ENCODE results near the gene BRD1.
A peak's percentile ranks its signal among the peaks of the same experiment; 100 is the strongest.
"Not testable (repeated sequence)": the region's sequence is repeated elsewhere in the genome, so short reads cannot be mapped to it uniquely, and the experiment has no call there.

The BRD1 gene

DNA sequence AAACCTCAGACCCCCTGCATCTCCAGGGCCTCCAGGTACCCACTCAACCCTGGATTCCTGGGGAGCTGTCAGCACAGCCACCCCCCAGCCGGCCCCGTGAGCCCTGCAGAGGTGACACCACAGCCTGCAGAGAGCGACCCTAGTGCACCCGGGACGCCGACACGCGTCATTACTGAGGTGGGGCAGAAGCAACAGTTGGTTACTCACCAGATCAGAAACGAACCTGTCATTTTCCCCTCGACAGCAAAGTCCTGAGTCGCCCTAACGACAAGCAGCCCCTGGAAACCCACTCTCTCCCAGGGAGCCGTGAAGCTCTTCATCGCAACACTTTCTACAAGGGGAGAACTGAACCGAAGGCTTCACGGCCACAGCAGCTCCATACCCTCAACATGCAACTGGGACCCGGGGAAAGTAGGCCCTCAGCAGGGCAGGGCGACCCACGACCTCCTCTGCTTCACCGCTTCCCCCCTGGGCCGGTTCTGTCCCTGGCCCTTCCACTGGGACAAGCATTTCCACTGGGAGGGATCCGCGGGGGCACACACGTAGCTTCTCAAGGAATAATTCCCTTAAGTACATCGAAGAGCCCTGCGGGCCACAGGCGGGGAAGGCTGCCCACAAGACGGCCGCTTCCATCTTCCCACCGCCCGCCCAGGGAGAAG is 1.6 kb downstream of the BRD1 start:
- peak; percentile 51 for DNase-seq

DNA sequence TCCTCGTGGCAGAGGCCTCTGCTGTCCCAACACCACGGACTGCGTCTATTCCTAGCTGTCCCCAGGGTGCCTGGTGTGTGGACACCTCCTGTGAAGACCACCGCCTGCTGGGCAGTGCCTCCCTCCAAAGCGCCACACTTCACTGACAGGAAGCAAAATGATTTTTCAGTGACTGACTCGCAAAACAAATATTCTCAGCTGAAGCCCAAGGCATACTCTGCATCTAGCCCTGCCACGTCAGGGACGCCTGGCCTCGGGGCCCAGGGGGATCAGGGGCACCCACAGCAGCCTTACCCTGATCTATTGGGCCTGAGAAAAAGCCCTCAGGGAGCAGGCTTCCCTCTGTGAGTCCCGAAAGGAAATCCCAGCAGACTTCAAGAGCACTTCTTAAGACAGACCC is 2.2 kb downstream of the BRD1 start:
- no peak for DNase-seq

DNA sequence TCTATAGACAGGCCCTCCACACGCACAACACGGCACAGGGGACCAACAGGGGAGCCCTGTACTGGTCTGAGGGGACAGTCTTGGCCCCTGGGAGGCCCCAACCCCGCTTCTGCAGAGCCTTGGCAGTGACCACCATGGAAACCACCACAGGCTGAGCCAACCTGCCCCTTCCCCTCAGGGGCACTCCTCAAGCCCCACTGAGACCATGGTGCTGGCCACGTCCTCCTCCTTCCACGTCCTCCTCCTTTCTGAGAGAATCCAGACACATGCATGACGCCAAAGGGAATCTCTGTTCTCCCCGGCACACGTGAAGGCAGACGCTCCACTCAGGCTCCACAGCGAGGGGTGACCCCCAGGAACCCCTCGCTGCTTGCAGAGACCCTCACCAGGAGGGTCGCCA is 2.7 kb downstream of the BRD1 start:
- no peak for DNase-seq

DNA sequence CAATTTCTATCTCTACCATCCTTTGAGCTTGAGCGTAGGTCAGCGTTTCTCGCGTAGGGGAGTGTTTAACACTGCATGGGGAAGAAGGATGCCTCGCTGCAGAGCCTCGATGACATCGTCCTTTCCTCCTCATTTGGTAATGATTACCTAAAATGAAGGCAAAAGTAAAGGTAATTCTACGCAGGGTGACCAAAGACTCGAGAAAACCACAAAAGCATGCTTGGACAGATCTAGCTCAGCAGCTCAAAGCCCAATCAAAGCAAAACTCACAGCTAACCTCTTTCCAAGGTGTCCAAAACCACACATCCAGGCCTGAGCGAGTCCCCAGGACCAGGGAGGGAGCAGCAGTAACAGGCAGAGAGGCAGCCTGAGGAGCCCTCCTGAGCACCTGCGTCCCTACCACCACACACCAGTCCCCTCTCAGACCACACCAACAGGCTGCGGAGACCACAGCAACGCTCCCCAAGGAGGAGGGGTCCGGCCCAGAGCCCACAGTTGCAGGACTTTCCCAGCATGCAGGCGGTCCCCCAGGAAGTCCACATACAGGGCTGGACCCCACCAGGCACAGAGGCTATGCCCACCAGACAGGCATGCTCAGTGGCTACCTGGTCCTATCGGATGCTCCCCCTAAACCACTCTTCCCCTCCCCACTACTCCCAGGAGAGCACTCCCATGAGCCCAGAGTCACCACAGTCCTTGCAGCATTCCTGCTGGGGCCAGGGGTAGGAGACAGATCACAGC is 3.3 kb downstream of the BRD1 start:
- no peak for DNase-seq

DNA sequence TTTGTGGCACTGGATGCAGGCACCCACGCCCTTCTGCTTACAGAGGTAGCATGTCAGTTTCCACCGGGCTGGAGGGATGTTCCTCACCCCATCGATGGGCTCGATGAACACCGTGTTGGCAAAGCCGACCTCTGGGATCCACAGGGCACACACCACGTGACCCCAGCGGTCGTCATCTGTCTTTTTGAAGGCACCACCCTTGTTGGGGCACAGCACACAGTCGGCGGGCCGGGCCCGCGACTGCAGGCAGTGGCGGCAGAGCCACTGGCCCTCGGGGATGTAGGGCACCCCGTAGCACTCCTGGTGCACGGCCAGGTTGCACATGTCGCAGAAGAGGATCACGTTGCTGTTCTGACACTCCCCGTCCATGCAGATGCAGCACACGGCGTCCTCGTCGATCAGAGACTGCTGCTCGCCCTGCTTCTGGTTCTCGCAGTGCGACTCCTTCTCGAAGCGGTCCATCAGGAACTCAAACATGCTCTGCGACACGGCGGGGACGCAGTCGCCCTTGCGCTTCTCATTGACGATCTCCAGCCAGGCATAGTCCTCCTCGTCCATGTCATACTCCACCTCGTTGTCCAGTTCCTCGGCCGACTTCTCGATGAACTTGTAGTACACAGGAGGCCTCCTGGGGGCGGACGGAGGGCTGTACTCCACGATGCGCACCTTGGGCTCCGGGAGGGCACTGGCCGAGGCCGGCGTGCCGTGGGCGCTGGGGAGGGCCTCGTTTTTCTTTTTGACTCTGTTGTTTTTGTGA is 4.2 kb downstream of the BRD1 start:
- DNase-seq = no peak

DNA sequence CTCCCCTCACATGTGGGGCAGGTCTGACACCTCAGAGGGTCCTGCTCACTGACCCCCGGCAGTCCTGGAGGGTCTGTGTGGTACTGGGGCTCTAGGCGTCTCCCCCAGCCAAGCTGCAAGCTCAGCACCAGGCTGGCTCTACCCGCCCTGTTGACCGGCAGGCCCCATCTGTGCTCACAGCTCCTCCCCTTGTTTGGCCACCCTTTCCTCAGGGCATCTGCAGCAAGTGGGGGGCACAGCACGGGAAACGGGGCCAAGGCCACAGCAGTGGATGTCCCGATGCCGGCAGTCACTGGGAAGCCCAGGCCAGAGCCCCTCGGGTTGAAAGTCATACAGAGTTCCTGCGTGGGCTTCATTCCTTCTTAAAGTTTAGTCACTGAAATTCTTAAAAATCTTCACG is 5.9 kb downstream of the BRD1 start:
- DNase-seq = not testable (repeated sequence)

DNA sequence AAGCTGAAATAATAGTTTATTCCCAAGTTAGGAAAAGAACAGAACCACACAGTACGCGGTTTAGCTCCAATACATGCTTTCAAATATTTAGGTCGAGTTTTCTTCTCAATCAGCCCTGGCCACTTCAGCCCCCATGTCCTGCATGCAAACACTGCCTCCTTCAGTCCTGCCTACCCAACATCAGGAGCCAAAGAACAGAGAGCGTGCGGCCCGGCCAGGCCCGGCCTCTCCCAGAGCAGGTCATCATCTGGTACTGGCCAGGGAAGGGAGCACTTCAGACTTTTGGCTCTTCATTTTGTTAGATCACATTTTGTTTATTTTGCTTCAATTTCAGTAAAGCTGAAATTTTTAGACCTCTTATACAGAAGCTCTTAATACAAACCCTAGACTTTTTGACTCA is 6.7 kb downstream of the BRD1 start:
- DNase-seq = no peak

DNA sequence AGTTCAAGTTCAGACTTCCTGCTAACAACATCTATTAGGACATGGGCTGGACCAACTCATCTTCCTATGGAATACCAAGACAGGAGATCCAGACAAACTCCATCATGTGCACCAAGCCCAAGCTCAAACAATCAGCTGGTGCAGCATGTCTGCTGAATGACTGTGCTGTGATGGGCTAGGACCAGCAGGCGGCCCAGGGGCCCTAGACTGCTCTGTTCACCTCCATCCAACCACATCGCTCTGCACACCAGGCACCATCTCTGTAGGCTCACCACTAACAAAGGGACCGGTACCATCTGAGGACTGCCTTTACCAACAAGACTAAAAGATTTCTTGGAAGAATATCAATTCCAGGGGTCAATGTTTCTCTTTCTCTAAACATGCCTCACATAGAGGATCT is 10.3 kb downstream of the BRD1 start:
- no peak for DNase-seq

DNA sequence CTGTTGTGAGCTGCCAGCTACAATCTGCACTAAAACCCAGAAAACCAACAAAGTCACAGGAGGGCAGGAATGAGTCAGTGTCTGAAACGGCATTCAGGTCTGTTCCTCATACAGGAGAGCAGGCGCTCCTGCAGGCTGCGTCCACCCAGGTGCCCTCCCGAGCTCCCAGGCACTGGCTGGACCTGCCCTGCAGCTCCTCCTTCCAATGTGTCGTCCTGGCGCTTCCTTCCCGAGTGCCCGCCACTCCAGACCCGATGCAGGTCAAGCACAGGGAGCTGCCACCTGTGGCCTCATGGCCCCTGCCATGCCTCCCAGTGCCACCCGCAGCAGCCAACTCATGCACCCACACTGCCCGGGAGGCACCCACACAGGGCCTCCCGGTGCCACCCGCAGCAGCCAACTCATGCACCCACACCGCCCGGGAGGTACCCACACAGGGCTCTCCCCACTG is 12.0 kb downstream of the BRD1 start:
- no peak for DNase-seq

DNA sequence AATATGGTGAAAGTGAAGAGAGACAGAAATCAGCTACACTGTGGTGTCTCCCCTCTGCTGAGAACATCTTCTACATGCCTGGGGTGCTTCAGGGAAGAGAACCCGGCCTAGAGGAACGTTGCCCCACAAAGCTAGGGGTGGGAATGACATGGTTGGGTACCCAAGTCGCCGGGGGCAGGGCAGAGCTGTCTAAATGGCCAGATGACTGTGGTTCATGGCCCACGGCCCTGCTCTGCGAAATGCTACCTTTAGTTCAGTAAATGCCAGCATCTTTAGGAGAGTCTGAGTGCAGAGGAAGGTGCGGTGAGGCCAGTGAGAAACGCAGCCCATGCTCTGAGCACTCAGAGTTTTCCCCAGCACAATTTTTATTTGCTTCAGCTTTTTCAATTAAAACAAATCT is 12.8 kb downstream of the BRD1 start:
- no peak for DNase-seq

DNA sequence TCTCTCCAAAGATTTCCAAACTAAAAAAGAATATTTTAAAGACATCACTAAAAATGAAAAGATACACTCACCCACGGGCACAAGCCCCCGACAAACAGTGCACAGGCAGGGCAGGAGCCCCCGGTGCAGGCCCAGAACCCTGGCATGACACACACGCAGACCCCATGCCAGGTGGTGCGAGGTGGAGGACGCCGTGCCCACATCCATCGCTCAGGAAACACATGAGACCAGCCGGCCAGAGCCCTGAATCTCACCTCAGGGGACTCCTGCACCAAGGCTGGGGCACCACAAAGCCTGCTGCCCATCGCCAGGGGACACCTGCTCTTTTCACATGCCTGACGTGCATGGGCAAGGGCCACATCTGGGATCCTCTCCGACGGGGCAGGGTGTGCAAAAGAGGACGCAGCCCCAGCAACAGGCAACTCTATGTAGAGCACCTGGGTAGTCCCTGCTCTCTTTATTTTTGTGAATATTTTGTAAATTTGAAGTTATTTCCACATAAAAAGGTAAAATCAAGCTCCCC is 13.4 kb downstream of the BRD1 start:
- no peak for DNase-seq

DNA sequence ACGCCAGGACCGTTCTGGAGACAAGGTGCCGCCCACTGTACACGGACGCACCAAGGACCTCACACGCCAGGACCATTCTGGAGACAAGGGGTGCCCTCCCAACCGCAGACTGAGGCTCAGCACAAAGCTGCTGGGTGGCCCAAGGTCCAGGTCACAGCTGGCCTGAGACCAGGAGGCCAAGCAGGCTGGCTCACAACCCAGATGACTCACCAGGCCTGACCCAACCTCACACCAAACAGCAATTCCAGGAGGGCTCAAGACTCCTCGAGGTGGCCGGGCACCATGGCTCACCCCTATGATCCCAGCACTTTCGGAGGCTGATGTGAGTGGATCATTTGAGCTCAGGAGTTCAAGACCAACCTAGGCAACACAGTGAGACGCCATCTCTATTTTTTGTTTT is 14.8 kb downstream of the BRD1 start:
- no peak for DNase-seq

DNA sequence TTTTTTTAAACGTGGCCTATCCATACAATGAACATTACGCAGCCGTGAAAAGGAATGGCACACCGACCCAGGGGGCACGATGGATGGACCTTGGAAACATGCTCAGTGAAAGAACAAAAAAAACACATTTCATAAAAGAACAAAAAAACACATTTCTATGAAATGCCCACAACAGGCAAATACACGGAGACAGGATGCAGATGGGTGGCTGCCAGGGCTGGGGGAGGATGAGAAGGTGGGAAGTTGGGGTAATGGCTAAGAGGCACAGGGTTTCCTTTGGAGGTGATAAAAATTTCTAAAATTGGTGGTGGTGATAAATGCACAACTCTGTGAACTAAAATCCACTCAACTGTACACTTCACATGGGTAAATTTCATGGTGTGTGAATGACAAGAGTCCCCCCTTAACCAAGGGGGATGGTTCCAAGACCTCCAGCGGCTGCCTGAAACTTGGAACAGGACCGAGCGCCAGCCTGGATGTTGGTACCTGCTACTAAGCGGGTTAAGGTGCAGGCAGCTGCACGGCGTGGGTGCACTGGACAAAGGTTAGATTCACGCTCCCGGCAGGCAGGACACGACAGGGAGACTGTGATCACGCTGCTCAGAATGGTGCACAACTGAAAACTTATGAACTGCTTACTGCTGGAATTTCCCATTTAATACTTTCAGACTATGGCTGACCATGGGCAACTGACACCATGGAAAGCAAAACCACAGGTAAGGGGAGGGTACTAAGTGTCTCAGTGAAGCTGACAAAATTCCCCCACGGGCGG is 16.5 kb downstream of the BRD1 start:
- DNase-seq = no peak

DNA sequence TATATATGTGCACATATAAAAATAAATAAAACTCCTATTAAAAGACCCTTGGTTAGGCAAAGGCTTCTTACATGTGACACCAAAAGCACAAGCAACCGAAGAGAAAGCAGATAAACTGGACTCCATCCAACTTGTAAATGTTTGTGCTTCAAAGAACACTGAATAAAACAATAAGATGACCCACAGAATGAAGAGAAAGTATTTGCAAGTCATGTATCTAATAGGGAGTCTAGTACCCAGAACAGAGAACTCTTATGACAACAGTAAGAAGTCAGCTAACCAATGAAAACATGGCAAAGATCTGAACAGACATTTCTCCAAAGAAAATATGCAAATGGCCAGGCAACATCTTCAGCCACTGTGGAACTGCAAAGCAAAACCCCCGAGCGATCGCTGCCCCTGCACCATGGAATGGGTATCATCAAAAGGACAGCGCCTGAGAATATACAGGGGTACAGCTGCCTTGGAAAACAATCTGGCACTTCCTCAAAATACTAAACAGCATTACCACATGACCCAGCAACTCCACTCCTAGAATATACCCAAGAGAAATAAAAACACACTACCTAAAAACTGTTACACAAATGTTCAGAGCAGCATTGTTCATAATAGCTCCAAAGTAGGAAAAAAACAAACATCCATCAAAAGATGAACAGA is 17.2 kb downstream of the BRD1 start:
- no peak for DNase-seq

DNA sequence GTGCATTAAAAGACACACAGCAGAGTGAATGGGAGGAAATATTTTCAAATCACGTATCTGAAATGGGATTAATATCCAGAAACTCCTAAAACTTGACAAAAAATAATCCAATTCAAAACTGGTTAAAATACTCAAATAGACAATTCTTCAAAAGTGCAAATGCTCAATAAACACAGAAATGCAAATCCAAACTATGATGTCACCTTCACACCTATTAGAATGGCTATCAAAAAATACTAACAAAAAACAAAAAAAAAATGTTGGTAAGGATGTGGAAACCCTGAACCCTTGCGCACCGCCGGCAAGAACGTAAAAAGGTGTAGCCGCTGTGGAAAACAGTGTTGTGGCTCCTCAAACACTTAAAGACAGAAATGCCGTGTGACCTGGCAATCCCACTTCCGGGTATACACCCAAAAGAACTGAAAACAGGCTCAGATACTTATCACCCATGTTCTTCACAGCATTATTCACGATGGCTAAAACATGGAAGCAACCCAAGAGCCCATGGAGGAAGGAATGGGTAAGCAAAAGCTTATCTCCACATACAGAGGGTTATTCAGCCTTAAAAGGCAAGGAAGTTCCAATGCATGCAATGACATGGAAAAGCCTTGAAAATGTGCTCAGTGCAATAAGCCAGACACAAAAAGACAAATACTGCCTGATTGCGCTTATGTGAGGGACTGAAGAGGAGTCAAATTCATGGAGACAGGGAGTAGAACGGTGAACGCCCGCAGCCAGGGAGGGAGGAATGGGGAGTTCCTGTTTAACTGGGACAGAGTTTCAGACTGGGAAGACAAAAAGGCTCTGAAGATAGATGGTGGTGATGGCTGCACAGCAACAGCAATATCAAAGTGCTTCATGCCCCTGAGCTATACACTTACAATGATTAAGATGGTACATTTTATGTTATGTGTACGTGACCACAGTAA is 19.6 kb downstream of the BRD1 start:
- DNase-seq = no peak

DNA sequence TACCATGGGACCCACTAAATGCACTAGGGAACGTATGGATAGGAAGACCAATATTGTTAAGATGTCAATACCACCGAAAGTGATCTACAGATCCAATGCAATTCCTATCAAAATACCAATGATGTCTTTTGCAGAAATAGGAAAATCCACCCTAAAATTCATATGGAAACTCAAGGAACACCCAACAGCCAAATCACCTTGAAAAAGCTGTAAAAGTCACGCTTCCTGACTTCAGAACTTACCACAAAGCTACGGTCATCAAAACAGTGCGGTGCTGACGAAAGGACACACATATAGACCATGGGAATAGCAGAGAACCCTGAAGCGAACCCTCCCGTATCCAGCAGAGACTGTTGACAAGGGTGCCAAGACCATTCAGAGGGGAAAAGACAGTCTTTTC is 20.5 kb downstream of the BRD1 start:
- DNase-seq = no peak

DNA sequence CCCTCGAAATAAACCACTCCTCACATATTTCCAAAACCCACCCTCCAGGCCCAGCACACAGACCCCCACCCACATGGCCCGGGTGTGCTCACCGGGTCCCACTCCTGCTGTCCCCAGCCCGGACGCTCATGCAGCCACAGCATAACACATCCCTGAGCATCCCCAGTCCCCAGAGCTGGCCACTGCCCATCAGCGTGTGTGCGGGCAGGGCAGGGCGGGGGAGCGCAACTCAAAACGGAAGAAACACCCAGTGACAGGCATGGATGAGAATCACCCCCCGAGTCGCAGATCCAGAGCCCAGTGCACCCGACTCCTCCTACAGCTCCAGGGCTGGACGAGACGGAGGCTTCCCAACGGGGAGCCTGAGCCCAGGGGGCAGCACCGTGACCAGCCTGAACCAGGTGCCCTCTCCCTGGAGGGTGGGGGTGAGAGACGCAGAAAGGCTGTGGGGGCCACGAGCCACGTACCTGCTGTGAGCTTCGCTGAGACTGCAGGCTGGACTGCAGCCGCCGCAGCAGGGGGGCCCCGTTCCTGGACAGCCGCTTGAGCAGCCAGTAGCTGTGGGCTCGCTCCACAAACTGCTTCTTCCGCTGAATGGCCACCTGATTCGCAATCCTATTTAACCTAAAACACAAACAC is 23.8 kb downstream of the BRD1 start:
- DNase-seq = no peak

DNA sequence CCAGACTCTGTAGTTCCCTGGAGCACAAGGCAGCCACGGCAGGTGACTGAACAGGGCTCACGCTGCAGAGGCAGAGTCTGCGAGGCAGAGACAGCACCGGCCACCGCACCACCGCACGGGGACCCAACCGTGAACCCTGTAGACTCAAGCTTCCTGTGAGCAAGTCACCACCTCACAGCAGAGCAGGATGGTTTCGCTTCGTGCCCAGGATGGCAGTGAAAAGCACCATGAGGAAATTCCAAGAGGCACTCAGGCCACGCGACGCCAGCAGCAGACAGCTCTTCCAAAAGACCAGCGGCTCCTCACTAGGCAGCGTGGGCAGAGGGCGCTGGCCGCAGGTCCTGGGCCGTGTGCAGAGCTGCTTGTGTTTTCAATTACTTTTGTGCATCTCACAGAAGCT is 24.5 kb downstream of the BRD1 start:
- no peak for DNase-seq

DNA sequence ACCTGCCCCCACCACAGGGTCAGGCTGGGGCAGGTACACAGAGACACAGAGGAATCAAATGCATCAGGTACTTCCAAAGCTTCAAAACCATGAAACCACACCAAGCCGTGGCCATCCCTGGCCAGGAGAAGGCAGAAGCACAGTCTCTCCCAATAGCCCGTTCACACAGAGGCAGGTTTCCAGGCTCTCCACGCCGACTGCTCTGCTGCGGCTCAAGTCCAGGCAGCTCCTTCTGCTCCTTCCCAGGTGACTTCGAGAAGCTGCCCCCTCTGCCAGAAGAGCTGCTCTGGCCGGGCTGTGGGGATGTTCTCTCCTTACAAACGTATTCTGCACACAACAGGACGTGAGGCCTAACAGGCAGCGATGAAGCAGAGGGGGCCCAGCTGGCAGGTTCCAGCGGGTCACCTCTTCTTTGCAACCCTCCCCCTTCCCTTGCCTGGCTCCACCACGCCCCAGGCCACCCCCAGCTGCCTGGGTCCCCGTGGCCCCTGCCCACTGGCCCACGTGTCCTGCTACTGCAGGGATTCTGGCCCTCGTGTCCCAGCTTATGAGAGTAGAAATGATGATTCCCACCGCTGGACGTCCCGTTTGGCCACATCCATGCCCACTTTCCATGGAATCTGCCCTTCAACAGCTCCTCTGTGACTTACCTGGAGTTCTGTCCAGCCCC is 26.1 kb downstream of the BRD1 start:
- no peak for DNase-seq

Measured in T-helper 9 cell (primary cell).